ENCODE measurements around the gene RTTN. TPM values are rescaled to one million over a fixed set of nuclear protein-coding genes. Genes with fewer than 3 reads are reported as not detected.

The RTTN gene
- total and polyA plus RNA-seq, 2 of the 13 experiments (the other 11 are each of a cell fraction or from before 2014, with no cell fraction given): 5.4 to 18.7 TPM

- TF ChIP-seq SRSF4 (IDR thresholded peaks at IDR 0.05; ENCODE audit: low read depth, low read length, poor library complexity, severe bottlenecking) (no peak), ARID2 (CRISPR knock-in tag; IDR thresholded peaks at IDR 0.05; ENCODE audit: borderline replicate concordance) (no peak), ZGPAT (CRISPR knock-in tag; IDR thresholded peaks at IDR 0.05) (no peak), KDM2A (CRISPR knock-in tag; IDR thresholded peaks at IDR 0.05; ENCODE audit: borderline replicate concordance, low read depth) (no peak), ZNF383 (CRISPR knock-in tag; IDR thresholded peaks at IDR 0.05; ENCODE audit: borderline replicate concordance) (no peak)
These were observed 224.3 kb downstream of the RTTN start (continued) for GRCh38 chr18:69980982-69981804.

- POLR2A ChIA-PET: no interaction called here
- no peaks in the 10 kb centered on the region for H3K9me3 ChIP-seq (ENCODE audit: low read length)
- DNase-seq (ENCODE audit: low spot score): no peak
These were observed 225.0 kb downstream of the RTTN start for GRCh38 chr18:69980509-69980908.

More at GRCh38 chr18:69980509-69980908, 225.0 kb downstream of the RTTN start:
- Histone ChIP-seq H2AFZ (ENCODE audit: low read length) (no peak overlapping the region), H3K79me2 (ENCODE audit: insufficient read depth, low read length) (no peaks in the 10 kb centered on the region), H3K4me3 (replicated peaks in 1 of 3; ENCODE audit: insufficient read depth in 1 of 3, low read depth in 2 of 3, low read length in 3 of 3) (no peak overlapping the region), H3K4me1 (ENCODE audit: insufficient read depth, low read length) (no peaks in the 10 kb centered on the region), H3K4me2 (ENCODE audit: low read depth, low read length) (no peak overlapping the region), H3K27me3 (ENCODE audit: control insufficient read depth in 1 of 2, insufficient read depth in 2 of 2, low read length in 2 of 2) (no peaks in the 10 kb centered on the region), H3K9ac (ENCODE audit: insufficient read depth, low read depth, low read length) (no peak overlapping the region), H4K20me1 (ENCODE audit: insufficient read depth, low read length) (no peaks in the 10 kb centered on the region), H3K36me3 (replicated peaks in 1 of 2; ENCODE audit: control insufficient read depth in 1 of 2, insufficient read depth in 2 of 2, low read length in 2 of 2) (no peaks in the 10 kb centered on the region), H3K27ac (ENCODE audit: extremely low read length, insufficient read depth, low read length) (no peak overlapping the region)
- no TSS peak for BruUV-seq (replicated peaks)
- intact Hi-C loops (cut with micrococcal nuclease; ENCODE audit: unreplicated experiment) (no loop called here), in situ Hi-C loops (cut with HindIII; ENCODE audit: extremely low pct_ligation_motif_present, low pct_unique_long_range_greater_than_20kb) (no loop called here)
- TF ChIP-seq ZNF414 (CRISPR knock-in tag; IDR thresholded peaks at IDR 0.05) (no peak), CHD2 (IDR thresholded peaks at IDR 0.05; ENCODE audit: low read depth, low read length) (no peak), NAIF1 (CRISPR knock-in tag; IDR thresholded peaks at IDR 0.05; ENCODE audit: borderline replicate concordance) (no peak), STAT5B (CRISPR knock-in tag; IDR thresholded peaks at IDR 0.05) (no peak), MXD3 (CRISPR knock-in tag; IDR thresholded peaks at IDR 0.05) (no peak), NPAS2 (CRISPR knock-in tag; IDR thresholded peaks at IDR 0.05; ENCODE audit: borderline replicate concordance) (no peak), ETV5 (CRISPR knock-in tag; IDR thresholded peaks at IDR 0.05; ENCODE audit: borderline replicate concordance) (no peak), ZNF619 (CRISPR knock-in tag; IDR thresholded peaks at IDR 0.05) (no peak), ZNF775 (CRISPR knock-in tag; IDR thresholded peaks at IDR 0.05; ENCODE audit: borderline replicate concordance) (no peak), GATAD2A (CRISPR knock-in tag; IDR thresholded peaks at IDR 0.05) (no peak), HOMEZ (CRISPR knock-in tag; IDR thresholded peaks at IDR 0.05; ENCODE audit: low read depth) (no peak), HDAC2 (CRISPR knock-in tag; IDR thresholded peaks at IDR 0.05) (no peak), ZNF773 (CRISPR knock-in tag; IDR thresholded peaks at IDR 0.05; ENCODE audit: borderline replicate concordance) (no peak), HOXD1 (CRISPR knock-in tag; IDR thresholded peaks at IDR 0.05) (no peak), ZNF44 (CRISPR knock-in tag; IDR thresholded peaks at IDR 0.05) (no peak)
- FAIRE-seq (no peak), ATAC-seq (no peak)
- CTCF ChIA-PET (ENCODE audit: low intra/inter-chr PET ratio, low total read pairs): no interaction called here
- WGBS (ENCODE audit: low lambda C conversion rate): 98% methylated on average over 4 of the region's 4 CpGs
